Stimulated activated CD4-positive, alpha-beta T cell treated with anti-CD3 and anti-CD28 coated beads, Interleukin-15, amount 100 ng/mL, for 24 hours (primary cell): ENCODE data around the gene HEATR1.
"Not testable (repeated sequence)": the region's sequence is repeated elsewhere in the genome, so short reads cannot be mapped to it uniquely, and the experiment has no call there.

Experiments
- DNase-seq: peaks from one replicate; pipeline ENCODE4 v3.0.0-alpha.2; 2020

Gene HEATR1

DNA sequence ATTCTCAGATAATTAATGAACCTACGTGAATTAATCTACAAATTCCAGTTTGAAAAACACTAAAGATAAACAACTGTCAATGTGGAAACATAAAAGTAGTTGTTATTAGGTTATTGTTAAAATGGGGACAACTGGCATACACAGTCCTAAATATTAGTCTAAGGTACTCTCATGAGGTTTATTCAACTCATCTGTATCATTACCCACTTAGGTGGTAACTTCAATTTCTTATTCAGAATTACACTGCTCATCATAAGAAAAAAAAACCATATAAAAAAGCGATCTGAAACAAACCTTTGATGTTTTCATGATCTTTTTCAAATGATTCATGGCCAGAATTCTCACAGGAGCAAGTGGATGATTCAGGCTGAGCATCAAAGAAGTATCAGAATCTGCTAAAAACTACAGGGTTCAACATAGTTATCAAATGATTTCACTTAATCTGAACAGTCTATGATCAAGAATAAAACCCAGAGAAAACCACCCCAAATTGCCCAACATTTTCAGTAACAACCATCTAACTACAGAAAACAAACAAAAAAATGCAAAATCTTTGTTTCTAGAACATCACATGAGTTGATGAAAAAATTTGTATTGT lies 13.7 kb downstream of the HEATR1 start:
- no peak for DNase-seq

DNA sequence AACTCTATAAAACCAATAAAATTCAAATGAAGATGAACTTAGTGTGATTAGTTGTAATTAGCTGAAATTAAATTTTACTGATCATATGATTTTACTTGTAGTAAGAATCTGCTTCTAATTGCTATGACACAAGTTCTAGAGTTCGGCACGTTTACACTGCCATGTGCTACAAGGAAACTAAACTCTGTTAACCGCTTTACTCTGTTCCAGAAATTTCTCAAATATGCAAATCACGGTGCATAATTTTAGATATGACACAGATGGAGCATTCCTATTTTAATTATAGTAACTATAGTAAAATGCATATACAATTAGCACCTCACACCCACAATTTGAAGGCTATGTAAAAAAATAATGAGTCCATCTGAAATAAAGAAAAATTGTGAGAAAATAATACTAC lies 14.8 kb downstream of the HEATR1 start:
- DNase-seq = no peak

DNA sequence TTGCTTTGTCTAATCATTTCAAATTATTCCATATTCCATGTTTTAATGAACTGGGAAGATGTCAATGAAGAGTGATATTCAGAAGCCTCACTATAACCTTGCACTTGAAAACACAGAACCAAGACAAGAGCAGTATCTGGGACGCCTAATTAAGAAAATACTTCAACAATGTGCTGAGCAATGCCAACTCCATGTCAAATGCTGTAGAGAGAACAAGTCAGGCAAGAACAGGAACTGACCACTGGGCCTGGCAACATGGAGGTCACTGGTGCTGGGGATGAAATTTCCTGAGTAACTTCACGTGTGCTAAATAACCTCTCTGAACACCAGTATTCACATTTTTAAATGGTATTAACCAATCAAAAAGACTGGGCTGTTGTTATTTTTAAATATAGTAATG lies 22.8 kb downstream of the HEATR1 start:
- DNase-seq = no peak

DNA sequence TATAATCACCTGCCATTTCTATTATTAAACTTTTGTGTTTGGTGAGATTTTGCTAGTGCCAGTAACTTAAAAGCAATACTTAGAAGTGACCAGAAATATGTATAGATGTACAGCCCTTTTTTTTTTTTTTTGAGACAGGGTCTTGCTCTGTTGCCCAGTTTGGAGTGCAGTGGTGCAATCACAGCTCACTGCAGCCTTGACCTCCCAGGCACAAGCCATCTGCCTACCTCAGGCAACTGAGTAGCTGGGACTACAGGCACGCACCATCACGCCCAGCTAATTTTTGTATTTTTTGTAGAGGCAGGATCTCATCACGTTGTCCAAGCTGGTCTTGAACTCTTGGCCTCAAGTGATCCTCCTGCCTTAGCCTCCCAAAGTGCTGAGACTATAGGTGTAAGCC lies 23.9 kb downstream of the HEATR1 start:
- DNase-seq = not testable (repeated sequence)

DNA sequence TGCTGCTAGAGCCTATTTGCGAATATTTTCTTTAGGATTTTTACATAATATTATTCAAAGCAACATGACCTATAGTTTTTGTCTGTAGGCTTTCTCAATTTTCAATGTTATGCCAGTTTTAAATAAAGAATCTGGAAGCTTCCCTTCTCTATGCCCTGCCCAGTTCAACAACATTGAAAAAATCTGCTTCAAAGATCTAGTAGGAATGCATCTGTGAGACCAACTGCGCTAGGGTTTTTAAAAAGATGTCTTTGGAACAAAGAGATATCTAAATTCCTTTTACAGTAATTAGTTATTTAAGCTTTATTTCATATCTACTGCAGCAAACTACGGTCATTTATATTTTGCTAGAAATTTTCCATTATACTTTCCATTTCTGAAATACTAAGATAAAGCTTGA lies 25.7 kb downstream of the HEATR1 start:
- DNase-seq = no peak

DNA sequence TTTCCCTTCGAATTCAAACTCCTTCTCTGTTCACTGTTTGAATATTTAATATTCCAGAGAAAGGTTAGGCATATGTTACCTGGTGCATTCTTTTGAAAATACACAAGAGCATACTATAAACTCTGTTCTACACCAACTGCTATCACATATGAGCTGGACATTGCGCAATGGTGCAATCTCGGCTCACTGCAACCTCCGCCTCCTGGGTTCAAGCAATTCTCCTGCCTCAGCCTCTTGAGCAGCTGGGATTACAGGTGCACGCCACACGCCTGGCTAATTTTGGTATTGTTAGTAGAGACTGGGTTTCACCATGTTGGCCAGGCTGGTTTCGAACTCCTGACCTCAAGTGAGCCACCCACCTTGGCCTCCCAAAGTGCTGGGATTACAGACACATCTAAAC lies 27.3 kb downstream of the HEATR1 start:
- DNase-seq = not testable (repeated sequence)

DNA sequence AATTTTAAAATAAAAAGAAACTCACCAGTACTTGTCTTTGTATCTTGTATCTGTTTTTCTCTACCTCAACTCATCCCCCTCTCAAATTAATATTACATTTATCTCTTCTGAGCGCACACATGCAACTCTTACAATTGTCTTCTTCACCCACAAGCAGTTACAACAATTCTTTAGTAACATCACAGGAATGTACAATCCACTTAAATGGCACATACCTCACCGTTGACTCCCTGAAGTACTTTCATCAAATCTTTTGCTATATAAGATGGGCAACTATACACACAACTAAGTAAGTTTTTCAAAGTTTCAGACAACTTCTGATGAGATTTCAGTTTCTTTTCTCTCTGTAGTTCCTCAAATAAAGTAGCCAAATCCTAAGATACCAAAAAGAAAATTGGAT lies 28.3 kb downstream of the HEATR1 start:
- DNase-seq = no peak

DNA sequence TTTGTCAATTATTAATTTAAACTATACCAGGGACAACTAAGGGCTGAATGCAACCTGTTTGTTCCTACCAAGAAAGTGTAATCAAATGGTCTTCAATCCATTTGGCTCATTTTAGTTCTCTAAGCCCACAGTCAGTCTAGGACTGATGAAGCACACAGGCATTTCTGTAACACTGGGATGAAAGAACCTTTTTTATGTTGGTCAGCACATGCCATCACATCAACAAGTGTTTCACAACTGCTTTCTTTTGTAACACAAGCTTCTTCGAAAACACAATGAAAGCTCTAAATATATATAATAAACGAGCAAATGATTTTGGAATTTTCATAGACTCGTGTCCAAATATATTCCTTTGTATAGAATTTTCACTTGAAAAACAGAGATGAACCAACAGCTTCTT lies 28.8 kb downstream of the HEATR1 start:
- no peak for DNase-seq

DNA sequence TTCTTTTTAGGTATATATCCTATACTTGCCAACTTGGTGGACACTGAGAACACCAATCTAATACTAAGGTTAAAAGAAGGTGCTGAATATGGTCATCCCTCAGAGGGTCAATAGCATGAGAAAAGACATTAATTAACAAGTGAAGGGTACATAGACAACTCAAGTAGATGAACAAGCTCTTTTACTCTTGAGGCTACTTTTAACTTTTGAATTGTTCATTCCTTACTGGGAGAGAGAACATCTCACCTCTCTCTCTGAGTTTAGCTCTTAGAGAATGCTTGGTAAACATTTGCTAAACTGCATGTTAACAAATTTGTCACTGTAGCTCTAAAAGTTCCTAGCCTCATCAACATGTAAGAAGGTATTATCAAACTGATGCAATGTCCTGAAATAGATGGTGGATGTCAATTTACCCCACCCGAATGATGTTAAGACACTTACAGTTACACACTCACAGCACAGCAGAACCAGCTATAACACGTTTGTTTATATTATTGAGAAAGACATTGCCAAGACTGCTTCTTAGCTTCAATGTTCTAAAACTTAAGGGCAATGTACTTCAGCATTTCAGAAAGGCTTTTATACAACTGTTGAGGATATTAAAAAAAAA lies 35.9 kb downstream of the HEATR1 start:
- no peak for DNase-seq

DNA sequence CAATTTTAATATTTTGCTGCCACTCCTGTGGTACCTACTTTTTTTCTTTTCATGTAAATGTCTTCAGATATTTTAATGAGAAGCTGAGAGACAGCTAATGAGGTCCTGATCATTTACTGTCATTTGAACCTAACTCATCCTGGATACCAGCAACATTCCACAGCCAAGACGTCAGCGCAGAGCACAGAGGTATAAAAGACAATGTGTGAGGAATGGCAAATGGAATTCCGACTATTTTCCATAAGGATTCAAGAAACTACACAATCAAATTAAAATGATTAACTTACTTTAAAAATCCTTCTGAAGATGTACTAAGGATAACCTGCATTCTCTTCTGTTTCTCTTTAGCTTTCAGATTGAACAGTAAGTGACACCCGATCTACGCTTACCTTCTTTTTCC lies 38.8 kb downstream of the HEATR1 start:
- DNase-seq = no peak

DNA sequence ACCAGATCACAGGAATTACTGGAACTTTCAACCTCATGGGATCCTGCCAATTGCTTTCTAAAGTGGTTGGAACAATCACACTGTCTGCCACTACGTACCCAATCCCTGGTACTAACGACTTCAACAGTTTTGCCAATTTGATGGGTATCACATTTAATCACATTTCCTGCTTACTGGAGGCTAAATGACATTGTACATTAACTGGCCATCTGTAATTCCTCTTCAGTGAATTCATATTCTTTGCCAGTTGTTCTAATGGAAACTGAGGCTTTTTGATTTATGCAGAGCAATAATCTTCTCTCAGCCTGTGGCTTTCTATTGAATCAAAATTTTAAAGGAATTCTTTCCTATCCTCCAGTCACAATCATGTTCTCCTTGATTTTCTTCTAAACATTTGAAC lies 42.3 kb downstream of the HEATR1 start:
- DNase-seq = no peak

DNA sequence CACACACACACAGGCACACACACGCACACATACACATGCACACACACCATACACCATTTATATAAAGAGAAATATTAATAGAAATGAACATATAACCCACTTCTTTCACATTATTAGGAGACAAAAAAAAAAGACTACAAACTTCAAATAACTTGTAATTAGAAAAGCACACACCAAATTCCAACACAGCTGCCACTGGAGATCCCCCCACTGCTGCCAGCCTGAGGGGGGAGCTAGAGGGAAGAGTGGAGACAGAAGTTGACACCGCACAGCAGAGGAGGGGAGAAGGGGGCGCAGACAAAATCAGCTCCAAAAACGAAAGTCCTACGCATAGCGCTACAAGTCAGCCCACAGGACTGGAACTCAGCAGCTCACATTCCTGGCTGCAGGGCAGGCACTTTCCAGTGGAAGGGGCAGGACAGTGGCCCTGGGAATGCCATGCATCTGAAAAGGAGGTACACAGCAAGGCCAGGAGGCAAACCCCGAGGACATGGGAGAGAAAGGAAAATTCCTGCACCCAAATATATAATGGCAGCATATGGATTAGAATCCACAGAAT lies 44.0 kb downstream of the HEATR1 start:
- DNase-seq = no peak

DNA sequence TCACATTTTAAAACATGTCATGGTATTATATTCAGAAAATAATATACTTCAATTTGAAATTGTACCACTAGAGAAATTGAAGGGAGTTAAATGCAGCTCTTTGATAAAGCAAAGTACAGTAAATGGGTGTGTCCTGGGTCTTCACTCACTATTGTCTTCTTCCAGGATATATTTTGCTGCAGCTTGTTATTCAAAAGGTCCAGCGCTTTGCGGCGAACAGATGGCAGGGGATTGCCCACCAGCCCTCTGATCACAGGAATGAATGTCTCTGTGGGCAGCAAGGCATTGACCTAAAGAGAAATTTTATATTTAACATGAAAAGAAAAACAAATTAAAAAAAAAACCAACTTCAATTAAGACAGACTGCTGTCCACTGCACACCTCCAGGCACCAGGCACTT lies 45.5 kb downstream of the HEATR1 start:
- DNase-seq = no peak

DNA sequence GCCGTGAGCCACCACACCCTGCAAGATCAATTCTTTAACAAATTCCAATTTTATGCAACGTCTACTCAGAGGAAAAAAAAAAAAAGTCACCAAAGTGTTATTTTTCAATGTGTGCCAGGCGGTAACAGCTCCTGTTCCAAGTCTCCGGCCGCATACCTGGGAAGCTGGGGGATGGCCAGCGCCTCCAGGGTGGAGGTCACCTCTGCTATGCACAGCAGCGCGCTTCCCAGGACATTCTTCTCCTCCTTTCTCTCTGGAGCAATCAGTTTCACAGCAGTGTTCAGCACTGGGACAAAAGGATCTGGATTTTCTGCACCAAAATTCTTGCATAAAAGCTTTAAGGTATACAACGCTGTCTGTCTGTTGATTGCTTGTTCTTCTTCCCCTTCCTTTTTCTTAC lies 46.2 kb downstream of the HEATR1 start:
- no peak for DNase-seq

DNA sequence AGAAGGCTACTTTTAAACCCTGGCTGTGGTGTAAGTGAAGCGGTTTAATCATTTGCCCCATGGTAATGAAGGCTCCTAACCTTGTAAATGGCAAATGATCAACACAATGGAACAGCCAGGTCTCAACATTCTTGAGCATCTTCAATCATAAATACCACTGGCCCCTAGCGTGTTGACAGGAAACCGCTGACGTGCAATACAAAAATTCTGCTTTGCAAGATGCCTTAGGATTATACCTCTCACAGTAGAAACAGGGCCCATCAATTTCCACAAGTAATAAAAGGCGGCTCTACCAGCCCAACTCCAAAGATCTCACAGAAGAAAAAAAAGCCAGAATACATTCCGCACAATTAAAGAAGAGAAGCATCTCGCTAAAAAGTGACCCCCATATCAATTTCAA lies 47.7 kb downstream of the HEATR1 start:
- DNase-seq = no peak

DNA sequence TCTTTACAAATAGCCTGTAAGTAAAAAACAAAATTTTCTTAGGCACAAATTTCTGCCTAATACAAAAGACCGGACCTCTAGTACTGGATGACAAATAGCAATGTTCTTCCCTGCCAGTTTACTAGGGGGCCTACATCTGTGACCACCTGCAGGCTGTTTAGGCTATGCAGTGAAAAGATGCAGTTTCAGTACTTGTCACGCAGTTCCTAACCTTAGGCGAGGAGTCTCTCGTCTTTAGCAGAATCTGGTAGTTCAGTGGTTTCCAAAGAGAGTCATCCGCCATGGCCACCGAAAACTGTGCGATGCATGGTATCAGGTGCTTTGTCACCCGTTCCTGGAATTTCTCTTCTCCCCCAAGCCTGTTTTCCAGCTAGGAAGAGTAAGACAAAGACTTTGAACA lies 50.9 kb downstream of the HEATR1 start:
- no peak for DNase-seq

DNA sequence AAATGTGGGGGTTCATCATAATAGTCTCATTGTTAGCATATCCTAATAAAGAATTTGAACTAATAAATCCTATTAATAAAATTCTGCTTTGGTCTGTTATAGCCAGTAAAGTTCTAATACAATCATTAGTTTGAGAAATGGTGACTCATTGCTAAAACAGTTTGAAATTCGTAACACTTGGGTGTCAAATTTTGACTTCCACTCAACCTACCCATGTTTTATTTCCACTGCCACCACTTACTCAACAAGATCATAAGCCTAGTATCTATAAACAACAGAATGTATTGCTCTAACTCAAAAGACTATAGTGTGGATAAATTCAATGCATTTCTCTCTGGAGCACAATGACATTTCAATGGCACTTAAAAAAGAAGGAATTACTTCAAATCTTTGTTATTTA lies 51.4 kb downstream of the HEATR1 start:
- no peak for DNase-seq

DNA sequence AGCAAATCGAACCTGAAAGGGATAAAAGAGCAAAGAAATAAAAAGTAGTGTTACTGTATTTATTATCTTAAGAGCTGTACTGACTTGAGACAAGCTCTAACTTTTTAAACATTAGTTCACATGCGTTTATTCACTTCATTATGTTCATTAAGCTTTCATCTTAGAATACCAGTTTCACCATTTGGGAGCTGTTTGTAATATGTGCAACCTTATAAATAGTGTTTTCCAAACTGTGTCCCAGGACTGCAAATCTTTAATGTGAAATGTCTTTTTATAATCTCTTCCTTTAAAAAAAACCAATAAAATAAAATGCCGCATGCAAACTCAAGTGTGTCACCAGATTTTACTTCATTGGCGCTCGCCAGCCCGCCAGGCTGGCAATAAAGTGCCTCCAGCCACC lies 52.2 kb downstream of the HEATR1 start:
- DNase-seq = no peak

DNA sequence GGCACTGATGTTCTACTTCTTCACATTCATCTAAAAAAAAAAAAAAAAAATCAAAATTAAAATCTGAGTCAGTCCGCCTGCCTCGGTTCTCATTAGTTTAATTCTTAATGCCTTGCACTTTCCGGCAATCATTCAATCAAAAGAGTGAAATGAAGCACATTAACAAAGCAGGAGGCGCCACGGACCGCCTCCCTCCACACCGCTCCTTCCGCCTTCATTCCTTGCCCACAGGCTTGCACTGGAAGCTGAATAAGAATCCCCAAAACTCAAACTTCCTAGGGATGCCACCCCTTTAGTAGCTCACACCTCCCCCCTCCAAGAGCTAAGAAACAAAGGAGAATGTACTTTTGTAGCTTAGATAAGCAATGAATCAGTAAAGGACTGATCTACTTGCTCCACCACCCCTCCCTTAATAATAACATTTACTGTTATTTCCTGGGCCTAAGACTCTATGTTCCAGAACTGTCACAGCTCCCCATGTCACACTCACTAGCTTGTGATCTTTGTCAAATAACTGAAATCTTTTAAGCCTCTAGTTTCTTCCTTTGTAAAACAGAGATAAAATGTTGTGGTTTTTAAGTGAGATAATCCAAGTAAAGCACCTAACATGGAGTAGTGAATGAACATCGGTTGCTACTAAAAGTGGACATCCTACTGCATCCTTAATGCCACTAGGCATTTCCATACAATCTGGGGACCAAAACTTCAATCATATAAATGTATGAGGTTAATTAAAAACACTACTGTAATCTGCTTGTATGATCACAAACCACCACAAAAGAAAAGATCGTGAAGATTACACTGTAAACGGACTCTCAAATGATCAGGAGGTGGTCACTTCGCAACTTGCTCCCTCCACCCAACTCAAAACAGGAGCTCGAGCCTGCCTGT lies 53.1 kb downstream of the HEATR1 start:
- no peak for DNase-seq

DNA sequence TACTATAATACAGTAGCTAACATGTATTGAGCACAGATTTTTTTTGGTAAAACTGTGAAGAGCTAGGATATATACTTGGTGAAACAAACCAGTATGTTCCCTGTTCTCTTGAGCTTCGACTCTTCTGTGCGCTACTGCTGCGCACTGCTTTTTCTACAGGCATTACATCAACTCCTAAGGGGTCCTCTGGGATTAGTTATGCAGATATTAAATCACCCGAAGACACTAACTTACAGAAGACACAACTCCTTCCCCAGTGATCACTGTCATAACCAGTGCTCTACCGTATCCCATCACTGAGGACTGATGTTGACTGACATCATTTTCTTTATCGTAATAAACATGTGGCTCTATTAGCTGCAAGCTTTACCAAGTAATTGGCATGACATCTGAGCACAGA lies 55.9 kb downstream of the HEATR1 start:
- no peak for DNase-seq

DNA sequence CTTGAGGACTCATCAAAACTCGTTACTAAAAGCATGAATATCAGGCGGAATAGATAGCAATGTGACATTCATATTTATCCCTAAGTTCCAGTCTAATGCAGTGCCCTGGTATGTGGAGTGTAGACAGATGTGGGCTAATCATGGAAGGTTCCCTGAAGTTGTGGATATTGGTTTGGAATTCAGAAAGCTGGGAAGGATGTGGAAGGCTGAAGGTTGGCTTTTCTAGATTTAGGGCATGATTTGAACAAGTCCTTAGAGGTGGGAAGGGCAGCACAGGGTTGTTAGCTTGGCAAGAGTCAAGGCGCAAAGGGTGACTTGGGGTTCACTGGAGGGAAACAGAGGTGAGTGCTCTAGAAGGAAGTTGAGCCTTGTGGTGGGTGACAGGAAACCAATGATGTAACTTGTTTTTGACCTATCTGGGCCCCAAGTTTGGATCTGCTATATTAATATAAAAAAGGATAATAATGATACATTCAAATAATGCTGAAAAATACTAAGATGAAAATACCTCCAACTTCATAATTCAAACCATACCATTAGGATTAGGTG lies 58.6 kb downstream of the HEATR1 start:
- DNase-seq = no peak

DNA sequence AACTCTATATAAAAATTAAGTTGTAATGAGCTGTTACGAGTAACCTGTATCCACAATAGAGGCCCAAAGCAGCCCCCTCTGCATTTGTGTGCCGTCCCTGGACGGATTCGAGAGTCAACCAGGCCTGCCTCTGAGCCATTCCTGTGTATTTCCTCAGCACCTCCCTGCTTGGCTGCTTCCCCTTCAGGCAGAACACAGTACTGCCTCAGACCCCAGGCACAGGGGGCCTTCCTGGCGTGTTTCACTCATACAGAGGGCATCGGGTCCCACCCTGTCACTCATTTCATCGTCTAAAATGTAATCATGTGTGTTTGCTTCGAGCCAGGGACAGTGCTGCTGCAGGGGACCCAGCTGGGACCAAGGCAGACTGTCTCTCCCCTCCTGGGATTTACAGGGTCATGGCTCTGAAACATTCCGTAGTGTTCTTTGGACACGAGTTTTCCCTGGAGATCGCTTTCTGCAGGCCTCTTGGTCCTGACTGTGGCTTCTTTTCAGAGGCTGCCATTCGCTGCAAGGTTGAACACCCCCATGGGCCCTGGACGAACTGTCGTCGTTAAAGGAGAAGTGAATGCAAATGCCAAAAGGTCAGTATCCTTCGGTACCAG lies 61.1 kb downstream of the HEATR1 start:
- no peak for DNase-seq

DNA sequence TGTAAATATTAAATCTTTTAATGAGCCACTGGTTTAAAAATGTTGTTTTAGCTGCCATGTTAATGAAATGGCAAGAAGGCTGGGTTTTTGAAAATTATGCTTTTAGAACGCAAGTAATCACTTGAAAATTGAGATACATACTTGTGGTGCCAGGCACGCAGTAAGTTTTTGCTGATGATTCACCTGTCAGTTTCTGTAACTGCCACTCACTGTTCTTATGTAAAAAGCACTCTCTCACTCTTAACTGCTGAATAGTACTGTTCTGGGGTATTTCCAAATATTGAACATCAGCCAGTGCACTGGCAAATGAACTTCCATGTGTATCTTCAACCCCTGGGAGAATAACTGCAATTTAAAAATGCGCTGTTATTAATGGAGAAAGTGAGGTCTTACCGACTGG lies 62.6 kb downstream of the HEATR1 start:
- DNase-seq = no peak
